Measurements from ENCODE around the gene ACTL7A.
"Not testable (repeated sequence)": the region's sequence is repeated elsewhere in the genome, so short reads cannot be mapped to it uniquely, and the experiment has no call there.

GRCh38 chr9:108886594-108887271, 24.7 kb downstream of the ACTL7A start:
- not testable (repeated sequence) for TF ChIP-seq CTCF, POLR2A (IDR thresholded peaks at IDR 0.05)
